MV-4-11 (cell line): ENCODE measurements around the gene HOXC9.

Experiments used
- DNase-seq: peaks from one replicate; lab custom pipeline; 2025; lab: John Stamatoyannopoulos, UW

Gene HOXC9

GRCh38 chr12:54028314-54029201, 28.6 kb downstream of the HOXC9 start, which contains the start of gene HOXC6:
Gene HOXC6 (plus strand): TSS chr12:54028440. CDS start chr12:54028522, 82 bp downstream.
- DNase-seq, result peak; percentile 77

GRCh38 chr12:54029529-54030441, 29.8 kb downstream of the HOXC9 start:
- DNase-seq, result no peak

- DNase-seq, result no peak
These were observed 30.5 kb downstream of the HOXC9 start for GRCh38 chr12:54030442-54030801.

- no peak for DNase-seq
These were observed 31.0 kb downstream of the HOXC9 start for GRCh38 chr12:54030889-54031471.

- DNase-seq, result no peak
These were observed 31.5 kb downstream of the HOXC9 start for GRCh38 chr12:54031480-54031879.

- no peak for DNase-seq
These were observed 32.2 kb downstream of the HOXC9 start for GRCh38 chr12:54032086-54032619.

GRCh38 chr12:54032627-54033100, 32.7 kb downstream of the HOXC9 start, which contains the start of gene HOXC5:
Gene HOXC5 (plus strand): TSS chr12:54033050. CDS start chr12:54033123, 73 bp downstream.
- peak; percentile 67 for DNase-seq

- no peak for DNase-seq
These were observed 33.4 kb downstream of the HOXC9 start for GRCh38 chr12:54033106-54033979.

GRCh38 chr12:54033980-54034784, 34.2 kb downstream of the HOXC9 start:
- DNase-seq, result no peak

- no peak for DNase-seq
These were observed 34.9 kb downstream of the HOXC9 start for GRCh38 chr12:54034785-54035310.

GRCh38 chr12:54035568-54036264, 35.8 kb downstream of the HOXC9 start:
- no peak for DNase-seq

GRCh38 chr12:54036620-54037359, 36.8 kb downstream of the HOXC9 start:
- DNase-seq, result peak; percentile 55

- DNase-seq, result peak; percentile 43
These were observed 37.7 kb downstream of the HOXC9 start for GRCh38 chr12:54037360-54038283.

GRCh38 chr12:54038284-54038870, 38.4 kb downstream of the HOXC9 start:
- DNase-seq, result no peak

- no peak for DNase-seq
These were observed 39.0 kb downstream of the HOXC9 start for GRCh38 chr12:54038871-54039414.

GRCh38 chr12:54039417-54040147, 39.6 kb downstream of the HOXC9 start:
- no peak for DNase-seq
